Activated T-cell treated with anti-CD3 and anti-CD28 coated beads, Interleukin-2, amount 50 U/mL, for 72 hours (primary cell): Measurements from ENCODE around the gene DOCK4. TPM values are rescaled to one million over a fixed set of nuclear protein-coding genes. Genes with fewer than 3 reads are reported as not detected.

ENCODE experiments used
- ATAC-seq, 2 donors: fragments of 150-1000 bp; cut with Tn5 transposase; replicated peaks in 1 of 2; 2 replicates each; pipeline ENCODE4 v1.10.0; 2021; ENCODE audit warnings: moderate library complexity in 2 of 2, mild to moderate bottlenecking in 1 of 2
- DNase-seq, 2 donors: peaks; one replicate each; pipeline ENCODE4 v3.0.0; 2021 to 2022; ENCODE audit warnings: mixed read lengths in 1 of 2
- H3K27ac Mint-ChIP-seq: one replicate; pipeline ENCODE4 v1.8.0; 2022; ENCODE audit warnings: mild to moderate bottlenecking, moderate library complexity, mixed read lengths
- H3K27me3 Mint-ChIP-seq: one replicate; pipeline ENCODE4 v1.8.0; 2022; ENCODE audit warnings: low read depth, mixed read lengths
- H3K36me3 Mint-ChIP-seq, 2 donors: one replicate each; pipeline ENCODE4 v1.8.0; 2022; ENCODE audit warnings: mixed read lengths in 2 of 2, mild to moderate bottlenecking in 1 of 2; ENCODE audit not compliant: insufficient read depth in 2 of 2
- H3K4me1 Mint-ChIP-seq: one replicate; pipeline ENCODE4 v1.8.0; 2022; ENCODE audit warnings: low read depth, mixed read lengths
- H3K4me3 Mint-ChIP-seq, 2 donors: one replicate each; pipeline ENCODE4 v1.8.0; 2022; ENCODE audit warnings: mild to moderate bottlenecking in 2 of 2, mixed read lengths in 2 of 2, moderate library complexity in 2 of 2
- H3K9me3 Mint-ChIP-seq, 2 donors: one replicate each; pipeline ENCODE4 v1.8.0; 2022; ENCODE audit warnings: mixed read lengths in 2 of 2
- total RNA-seq, 2 donors: library from RNA; stranded (reverse); gene quantifications; one replicate each; pipeline ENCODE4 v1.2.3, GENCODE V29; 2022

The DOCK4 gene
- total RNA-seq, 2 donors from 2014 or later = 0.29 to 0.53 TPM

DNA sequence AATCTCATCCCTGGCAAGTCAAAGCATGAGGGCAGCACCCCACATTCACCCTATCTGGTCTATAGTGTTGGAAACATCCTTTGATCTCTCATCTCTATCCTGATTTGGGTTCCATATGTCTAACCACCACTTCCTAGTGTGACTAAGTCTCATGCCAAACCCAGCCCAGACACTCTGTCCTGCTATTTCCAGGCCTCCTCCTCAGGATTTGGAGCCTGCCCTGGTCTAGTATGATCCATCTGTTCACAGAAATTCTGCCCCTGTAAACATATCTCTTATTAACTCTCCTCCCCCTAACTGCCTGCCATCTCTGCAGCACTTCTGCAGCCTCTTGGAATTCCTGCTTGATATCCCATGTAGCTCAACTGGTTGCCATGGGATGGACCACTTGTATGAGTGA, 323.0 kb downstream of the DOCK4 start:
- no peak for DNase-seq
- H3K9me3 Mint-ChIP-seq = peaks cover 2 to 3% of the 10 kb centered on the region in 2 donors
- H3K27ac Mint-ChIP-seq = no peak overlapping the region
- H3K4me1 Mint-ChIP-seq = no peaks in the 10 kb centered on the region
- H3K4me3 Mint-ChIP-seq = no peak overlapping the region
- no peaks in the 10 kb centered on the region for H3K36me3 Mint-ChIP-seq
- ATAC-seq = no peak
- H3K27me3 Mint-ChIP-seq = peaks cover 12% of the 10 kb centered on the region

DNA sequence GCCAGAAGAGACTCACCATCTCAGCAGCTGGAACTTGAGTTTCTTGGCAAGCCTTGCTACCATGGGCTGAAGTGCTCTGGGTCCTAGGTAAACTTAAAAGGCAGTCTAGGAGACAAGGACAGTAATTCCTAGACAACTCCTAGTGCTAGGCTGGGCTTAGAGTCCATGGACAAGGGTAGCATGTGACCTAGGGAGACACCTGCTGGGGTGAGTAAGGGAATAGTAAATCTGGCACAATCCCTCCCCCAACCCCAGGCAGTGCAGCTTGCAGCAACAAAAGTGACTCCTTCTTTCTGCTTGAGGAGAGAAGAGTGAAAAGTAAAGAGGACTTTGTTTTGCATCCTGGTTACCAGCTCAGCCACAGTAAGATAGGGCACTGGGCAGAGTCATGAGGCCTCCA, 327.4 kb downstream of the DOCK4 start:
- DNase-seq (no peak), ATAC-seq (no peak)
- no peaks in the 10 kb centered on the region for H3K36me3 Mint-ChIP-seq
- no peak overlapping the region for H3K27ac Mint-ChIP-seq
- H3K9me3 Mint-ChIP-seq = peaks cover 2 to 5% of the 10 kb centered on the region in 2 donors
- peaks cover 25% of the 10 kb centered on the region for H3K27me3 Mint-ChIP-seq
- H3K4me1 Mint-ChIP-seq = no peaks in the 10 kb centered on the region
- no peak overlapping the region for H3K4me3 Mint-ChIP-seq

- H3K36me3 Mint-ChIP-seq = no peaks in the 10 kb centered on the region
- H3K4me1 Mint-ChIP-seq = no peaks in the 10 kb centered on the region
Measured at GRCh38 chr7:111877931-111878330, 328.3 kb downstream of the DOCK4 start.

GRCh38 chr7:111873963-111874690, 332.1 kb downstream of the DOCK4 start:
- ATAC-seq (no peak), DNase-seq (no peak)
- no peak overlapping the region for H3K4me3 Mint-ChIP-seq
- H3K27ac Mint-ChIP-seq = no peak overlapping the region
- H3K36me3 Mint-ChIP-seq = no peaks in the 10 kb centered on the region
- H3K27me3 Mint-ChIP-seq = peaks cover 13% of the 10 kb centered on the region
- no peaks in the 10 kb centered on the region for H3K4me1 Mint-ChIP-seq
- H3K9me3 Mint-ChIP-seq = peaks cover 0 to 3% of the 10 kb centered on the region in 2 donors

More at GRCh38 chr7:111877931-111878330, 328.3 kb downstream of the DOCK4 start:
- Mint-ChIP-seq H3K9me3 (peaks cover 2 to 5% of the 10 kb centered on the region in 2 donors), H3K4me3 (no peak overlapping the region), H3K27ac (no peak overlapping the region), H3K27me3 (peaks cover 25% of the 10 kb centered on the region)
- DNase-seq (no peak), ATAC-seq (no peak)

DNA sequence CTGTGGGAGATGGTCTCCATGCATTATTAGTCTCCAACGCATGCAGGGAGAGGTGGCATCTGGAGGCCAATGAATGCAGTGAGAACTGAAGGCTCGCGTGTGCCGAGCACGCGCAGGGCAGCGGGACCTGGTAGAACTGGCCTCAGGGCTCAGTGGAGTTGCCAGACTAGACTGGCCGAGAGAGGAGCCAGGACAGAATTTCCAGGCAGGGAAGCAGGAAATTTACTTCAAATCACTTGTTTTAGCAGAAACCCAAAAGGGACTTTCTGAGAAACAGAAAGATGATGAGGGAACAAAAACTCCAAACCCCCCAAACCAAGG, 332.9 kb downstream of the DOCK4 start:
- ATAC-seq = no peak
- H3K36me3 Mint-ChIP-seq = no peaks in the 10 kb centered on the region
- peaks cover 0 to 3% of the 10 kb centered on the region in 2 donors for H3K9me3 Mint-ChIP-seq
- H3K4me1 Mint-ChIP-seq = no peaks in the 10 kb centered on the region
- no peak for DNase-seq
- H3K4me3 Mint-ChIP-seq = no peak overlapping the region
- H3K27ac Mint-ChIP-seq = no peak overlapping the region
- peaks cover 13% of the 10 kb centered on the region for H3K27me3 Mint-ChIP-seq

DNA sequence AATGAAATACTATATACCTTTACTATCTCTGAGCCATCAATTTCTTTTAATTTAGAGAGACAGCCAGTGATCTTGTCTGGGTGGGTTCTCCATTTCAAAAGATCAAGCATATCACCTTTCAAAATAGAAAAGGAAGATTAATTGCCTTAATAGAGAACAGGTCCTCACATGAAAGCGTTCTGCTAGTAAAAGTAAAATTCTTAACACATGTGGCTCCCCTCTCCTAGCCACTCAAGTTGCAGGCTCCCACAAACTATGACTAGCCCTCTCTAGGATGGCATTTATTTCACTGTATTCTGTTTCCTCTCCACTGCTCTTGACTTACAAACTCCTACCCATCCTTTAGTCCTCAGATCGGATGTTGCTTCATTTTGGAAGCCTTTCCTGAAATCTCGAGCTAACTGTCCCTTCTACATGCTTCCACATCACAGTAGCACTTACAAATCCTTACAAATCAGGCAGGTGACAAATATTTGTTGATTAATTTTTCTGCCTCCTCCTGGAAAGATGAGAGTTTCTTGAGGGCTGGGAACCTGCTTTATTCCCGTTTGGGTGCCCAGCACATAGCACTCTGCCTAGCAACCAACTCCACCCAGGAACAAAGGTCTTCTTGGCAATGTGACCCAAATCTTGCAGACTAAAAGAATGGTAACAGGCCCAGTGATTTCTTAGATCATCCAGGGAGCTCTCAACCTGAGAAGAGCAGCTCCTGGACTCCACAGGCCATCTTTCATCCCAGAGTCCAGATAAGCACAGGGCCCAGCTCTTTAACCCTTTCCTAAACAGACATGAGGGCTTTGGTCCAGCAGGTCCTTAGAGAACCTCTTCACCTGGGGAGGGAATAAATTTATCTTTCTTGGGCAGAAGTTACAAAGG, 333.5 kb downstream of the DOCK4 start:
- DNase-seq = no peak
- no peak for ATAC-seq
- H3K9me3 Mint-ChIP-seq = peaks cover 0 to under 1% of the 10 kb centered on the region in 2 donors
- H3K4me1 Mint-ChIP-seq = no peaks in the 10 kb centered on the region
- H3K4me3 Mint-ChIP-seq = no peak overlapping the region
- peaks cover 10% of the 10 kb centered on the region for H3K27me3 Mint-ChIP-seq
- no peak overlapping the region for H3K27ac Mint-ChIP-seq
- no peaks in the 10 kb centered on the region for H3K36me3 Mint-ChIP-seq

DNA sequence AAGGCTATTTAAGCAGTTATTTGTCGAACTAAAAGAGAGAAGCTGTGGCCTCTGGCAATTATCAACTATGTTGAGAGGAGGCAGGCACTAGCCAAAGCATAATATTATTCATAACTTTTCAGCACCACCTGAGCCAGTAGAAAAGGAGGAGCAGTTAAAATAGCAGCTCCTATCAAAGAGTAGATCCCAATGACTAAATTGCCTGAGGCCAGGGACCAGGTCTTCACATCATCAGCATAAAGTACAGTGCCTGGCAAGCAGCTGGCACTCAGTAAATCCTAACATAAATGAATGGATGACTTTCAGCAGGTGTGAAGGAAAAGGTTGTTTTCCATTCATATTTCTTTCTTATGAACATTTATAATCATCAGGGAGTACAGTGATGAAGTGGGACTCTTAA, 334.9 kb downstream of the DOCK4 start:
- Mint-ChIP-seq H3K27me3 (peaks cover 6% of the 10 kb centered on the region), H3K4me3 (no peak overlapping the region), H3K4me1 (no peaks in the 10 kb centered on the region), H3K27ac (no peak overlapping the region), H3K36me3 (no peaks in the 10 kb centered on the region), H3K9me3 (no peaks in the 10 kb centered on the region)
- DNase-seq (no peak), ATAC-seq (no peak)

DNA sequence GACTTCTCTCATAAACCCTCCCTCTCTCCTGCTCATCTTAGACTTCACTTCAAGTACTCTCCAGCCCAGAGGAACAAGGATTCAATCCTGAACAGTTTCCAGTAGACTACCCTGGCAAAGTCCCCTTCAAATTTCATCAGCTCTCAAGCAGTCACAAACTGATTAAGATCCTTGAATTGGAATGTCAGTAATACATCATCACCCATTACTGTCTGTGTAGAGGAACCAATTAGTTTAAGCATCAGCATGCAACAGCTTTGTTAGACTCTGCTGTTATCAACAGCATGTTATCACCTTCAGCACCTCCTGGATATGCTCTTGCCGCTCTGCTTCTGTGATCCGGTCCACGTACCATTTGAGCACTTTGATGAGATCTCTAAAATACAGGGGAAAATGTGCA, 336.9 kb downstream of the DOCK4 start:
- Mint-ChIP-seq H3K27me3 (no peaks in the 10 kb centered on the region), H3K4me1 (no peaks in the 10 kb centered on the region), H3K36me3 (no peaks in the 10 kb centered on the region), H3K27ac (no peak overlapping the region), H3K4me3 (no peak overlapping the region), H3K9me3 (no peaks in the 10 kb centered on the region)
- ATAC-seq = no peak
- DNase-seq = no peak

- ATAC-seq (no peak), DNase-seq (no peak)
- Mint-ChIP-seq H3K4me3 (no peak overlapping the region), H3K36me3 (no peaks in the 10 kb centered on the region), H3K27me3 (no peaks in the 10 kb centered on the region), H3K27ac (no peak overlapping the region), H3K9me3 (no peaks in the 10 kb centered on the region), H3K4me1 (no peaks in the 10 kb centered on the region)
Measured at GRCh38 chr7:111867348-111867931, 338.8 kb downstream of the DOCK4 start.

GRCh38 chr7:111866787-111867186, 339.4 kb downstream of the DOCK4 start:
- no peak for DNase-seq
- Mint-ChIP-seq H3K4me1 (no peaks in the 10 kb centered on the region), H3K36me3 (no peaks in the 10 kb centered on the region), H3K4me3 (no peak overlapping the region), H3K27ac (no peak overlapping the region), H3K9me3 (no peaks in the 10 kb centered on the region), H3K27me3 (no peaks in the 10 kb centered on the region)
- no peak for ATAC-seq

DNA sequence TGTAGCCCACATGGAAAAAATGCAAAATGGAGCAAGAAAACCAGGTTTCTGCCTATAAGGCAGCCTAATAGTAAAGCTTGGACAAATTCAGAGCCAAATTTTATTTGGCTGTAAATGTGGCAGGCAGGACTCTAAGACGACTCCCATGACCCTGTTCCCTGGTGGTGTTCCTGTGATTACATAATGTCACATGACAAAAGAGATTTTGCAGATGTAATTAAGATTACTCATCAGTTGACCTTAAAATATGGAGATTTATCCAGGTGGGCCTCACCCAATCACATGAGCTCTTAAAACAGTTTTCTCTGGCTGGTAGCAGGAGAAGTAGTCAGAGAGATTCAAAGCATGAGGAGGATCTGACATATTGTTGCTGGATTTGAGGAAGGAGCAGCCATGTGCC, 340.8 kb downstream of the DOCK4 start:
- DNase-seq (no peak), ATAC-seq (no peak)
- Mint-ChIP-seq H3K9me3 (no peaks in the 10 kb centered on the region), H3K27ac (no peak overlapping the region), H3K27me3 (peaks cover 5% of the 10 kb centered on the region), H3K4me1 (no peaks in the 10 kb centered on the region), H3K36me3 (no peaks in the 10 kb centered on the region), H3K4me3 (no peak overlapping the region)

- ATAC-seq = no peak
- H3K9me3 Mint-ChIP-seq = no peaks in the 10 kb centered on the region
- H3K27ac Mint-ChIP-seq = no peak overlapping the region
- H3K36me3 Mint-ChIP-seq = no peaks in the 10 kb centered on the region
- no peak for DNase-seq
- H3K27me3 Mint-ChIP-seq = peaks cover 12% of the 10 kb centered on the region
- H3K4me1 Mint-ChIP-seq = peaks cover 5% of the 10 kb centered on the region
- no peak overlapping the region for H3K4me3 Mint-ChIP-seq
Measured at GRCh38 chr7:111864291-111864976, 341.8 kb downstream of the DOCK4 start.

DNA sequence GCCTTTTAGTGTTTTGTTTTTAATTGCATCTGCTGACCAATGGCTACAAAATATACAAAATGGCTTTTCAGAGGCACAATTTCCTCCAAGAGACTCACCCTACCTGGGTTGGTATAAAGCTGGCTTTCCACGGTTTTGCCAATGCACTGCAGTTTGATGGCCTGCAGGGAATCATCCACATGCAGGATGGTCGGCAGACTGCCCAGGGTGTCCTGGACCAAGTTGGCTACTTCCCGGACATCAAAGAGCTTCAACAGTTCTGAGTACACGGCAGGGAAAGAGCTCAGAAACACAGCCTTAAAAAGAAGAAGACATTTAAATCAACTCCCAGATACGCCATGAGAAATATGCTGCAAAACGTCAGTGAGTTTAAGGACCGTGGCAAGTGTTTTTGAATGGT, 342.9 kb downstream of the DOCK4 start:
- no peak for ATAC-seq
- H3K36me3 Mint-ChIP-seq = no peaks in the 10 kb centered on the region
- peaks cover 5% of the 10 kb centered on the region for H3K4me1 Mint-ChIP-seq
- no peak for DNase-seq
- no peak overlapping the region for H3K4me3 Mint-ChIP-seq
- no peak overlapping the region for H3K27ac Mint-ChIP-seq
- peaks cover 12% of the 10 kb centered on the region for H3K27me3 Mint-ChIP-seq
- H3K9me3 Mint-ChIP-seq = no peaks in the 10 kb centered on the region
